ENCODE results near the gene CITED4.

GRCh38 chr1:40823345-40823744 is 38.8 kb downstream of the CITED4 start:
- TF ChIP-seq CTCF (IDR thresholded peaks at IDR 0.05; ENCODE audit: insufficient read depth, low read depth, low read length) (no peak), EZH2 (IDR thresholded peaks at IDR 0.05; ENCODE audit: insufficient read depth, low read length) (no peak)
